Germinal center (tissue), 1 donor: ENCODE measurements around the gene CCDC187.
"Not testable (repeated sequence)": the region's sequence is repeated elsewhere in the genome, so short reads cannot be mapped to it uniquely, and the experiment has no call there.

Experiments used
- DNase-seq: peaks from one replicate; pipeline ENCODE4 v3.0.0; 2012; ENCODE audit warnings: mixed read lengths, low spot score

Gene CCDC187

DNA sequence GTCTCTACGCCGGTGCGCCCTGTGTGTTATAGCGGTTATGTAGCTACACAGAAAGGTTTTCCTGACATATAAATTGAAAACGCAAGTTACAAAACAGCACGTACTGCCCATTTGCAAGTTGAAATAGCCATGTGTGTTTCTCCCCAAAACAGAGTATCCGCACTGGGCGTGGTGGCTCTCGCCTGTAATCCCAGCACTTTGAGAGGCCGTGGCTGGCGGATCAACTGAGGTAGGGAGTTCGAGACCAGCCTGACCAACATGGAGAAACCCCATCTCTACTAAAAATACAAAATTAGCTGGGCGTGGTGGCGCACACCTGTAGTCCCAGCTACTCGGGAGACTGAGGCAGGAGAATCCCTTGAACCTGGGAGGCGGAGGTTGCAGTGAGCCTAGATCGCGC lies 37.3 kb downstream of the CCDC187 start:
- DNase-seq, result not testable (repeated sequence)

DNA sequence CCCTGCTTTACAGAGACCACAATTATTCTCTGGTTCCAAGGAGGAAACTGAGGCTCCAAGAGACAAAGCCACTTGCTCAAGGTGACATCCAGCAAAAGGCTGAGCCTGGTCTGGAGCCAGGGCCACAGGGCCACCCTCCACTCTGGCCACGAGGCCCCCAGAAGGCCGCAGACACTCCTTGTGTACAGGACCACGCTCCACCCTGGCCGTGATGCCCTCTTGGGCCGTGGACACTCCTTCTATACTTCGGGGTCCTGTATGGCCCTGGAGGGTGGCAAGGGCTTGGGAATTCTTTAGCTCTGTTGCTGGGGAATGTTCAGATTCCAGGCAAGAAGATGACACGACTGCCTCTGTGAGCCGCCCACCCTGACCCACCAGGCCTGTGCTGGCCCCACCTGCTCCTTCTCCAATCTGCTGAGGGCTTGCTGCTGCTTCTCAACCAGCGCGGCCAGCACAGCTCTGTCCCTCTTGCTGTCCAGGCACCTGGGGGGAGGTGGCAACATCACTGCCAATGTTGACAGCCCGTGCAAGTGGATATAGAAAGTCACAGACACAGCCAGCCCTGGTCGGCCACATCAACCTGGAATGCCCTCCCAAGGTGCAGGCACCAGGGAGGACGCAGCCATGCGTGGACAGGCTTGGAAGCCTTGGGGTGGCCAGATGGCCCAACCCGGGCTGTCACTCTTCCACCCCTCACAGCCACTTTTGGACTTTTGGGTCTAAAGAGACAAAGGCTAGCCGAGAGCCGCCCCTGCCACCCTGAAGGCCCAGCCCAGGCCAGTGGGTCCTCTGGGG lies 38.1 kb downstream of the CCDC187 start:
- no peak for DNase-seq

DNA sequence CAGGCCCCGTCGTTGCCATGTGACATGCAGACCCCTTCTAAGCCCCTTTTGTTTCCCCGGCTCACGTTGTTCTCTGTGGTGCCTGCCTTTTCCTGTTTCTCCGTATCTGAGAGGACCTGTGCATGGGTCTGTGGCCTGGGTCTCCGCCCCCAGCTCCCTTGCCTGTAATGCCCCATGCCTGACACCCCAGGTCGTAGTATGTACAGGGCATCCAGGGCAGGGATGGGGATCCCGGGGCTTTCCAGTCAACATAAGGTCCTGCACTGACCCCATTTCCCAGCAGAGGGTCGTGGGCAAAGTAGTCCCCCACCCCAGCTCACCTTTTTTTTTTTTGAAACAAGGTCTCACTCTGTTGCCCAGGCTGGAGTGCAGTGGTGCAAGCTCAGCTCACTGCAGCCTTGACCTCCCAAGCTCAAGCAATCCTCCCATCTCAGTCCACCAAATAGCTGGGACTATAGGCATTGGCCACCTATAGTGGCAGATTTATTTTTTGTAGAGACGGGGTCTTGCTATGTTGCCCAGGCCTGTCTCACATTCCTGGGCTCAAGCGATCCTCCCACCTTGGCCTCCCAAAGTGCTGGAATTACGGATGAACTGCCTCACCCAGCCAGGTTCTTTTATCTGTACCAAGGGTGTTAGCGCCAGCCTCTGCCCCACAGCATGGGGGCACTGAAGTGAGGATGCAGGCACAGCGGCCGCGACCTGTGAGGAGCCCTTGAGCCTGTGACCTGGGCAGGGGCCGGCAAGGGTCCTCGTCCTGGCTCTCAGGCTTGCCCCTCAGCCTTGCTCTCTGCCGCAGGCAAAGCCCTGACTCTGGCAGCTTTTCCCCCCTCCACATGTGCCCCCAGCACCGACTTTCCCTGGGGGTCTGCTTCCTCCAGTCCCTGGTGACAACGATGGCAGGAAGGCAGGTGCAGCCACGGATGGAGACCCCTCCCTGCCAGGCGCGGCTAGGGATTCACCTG lies 39.2 kb downstream of the CCDC187 start:
- no peak for DNase-seq

DNA sequence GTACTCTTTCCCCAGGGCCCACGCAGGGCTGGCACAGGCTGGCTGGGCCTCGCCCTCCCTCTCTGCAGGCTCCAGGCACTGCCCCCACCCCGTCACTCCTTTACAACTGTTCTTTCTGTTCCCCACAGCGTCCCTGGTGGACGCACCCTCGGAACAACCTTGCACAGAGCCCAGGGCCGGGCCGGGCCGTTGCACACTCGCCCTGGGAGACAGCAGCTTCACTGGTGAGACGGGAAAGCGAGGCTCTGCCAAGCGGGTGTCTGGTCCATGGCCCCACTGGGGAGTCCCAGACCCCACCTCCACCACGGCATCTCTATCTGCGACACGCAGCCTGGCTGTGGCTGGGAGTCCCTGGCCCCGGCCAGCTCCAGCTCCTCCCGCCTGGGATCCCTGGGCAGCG lies 39.9 kb downstream of the CCDC187 start:
- no peak for DNase-seq

DNA sequence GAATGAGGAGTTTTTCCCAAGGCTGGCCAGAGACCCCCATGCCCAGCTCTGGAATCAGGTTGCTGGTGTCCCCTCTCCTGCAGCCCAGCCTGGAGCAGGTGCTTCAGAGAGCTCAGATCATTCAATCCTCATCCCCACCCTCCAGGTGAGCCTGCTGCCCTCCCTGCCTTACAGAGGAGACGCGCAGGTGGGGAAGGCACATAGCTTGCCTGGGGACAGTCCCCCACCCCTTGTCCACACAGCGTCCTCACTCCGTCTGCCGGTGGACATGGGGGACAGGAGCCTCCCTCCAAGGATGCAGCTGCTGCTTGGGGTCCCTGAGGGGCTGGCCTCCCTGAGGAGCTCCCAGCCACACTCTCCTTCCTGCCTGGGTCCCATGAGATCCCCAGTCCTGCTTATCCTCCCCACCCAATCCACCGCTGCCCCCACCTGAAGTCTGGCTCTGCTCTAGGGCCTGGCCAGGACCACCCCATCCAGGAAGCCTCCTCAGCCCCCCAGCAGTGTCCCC lies 41.2 kb downstream of the CCDC187 start:
- no peak for DNase-seq

DNA sequence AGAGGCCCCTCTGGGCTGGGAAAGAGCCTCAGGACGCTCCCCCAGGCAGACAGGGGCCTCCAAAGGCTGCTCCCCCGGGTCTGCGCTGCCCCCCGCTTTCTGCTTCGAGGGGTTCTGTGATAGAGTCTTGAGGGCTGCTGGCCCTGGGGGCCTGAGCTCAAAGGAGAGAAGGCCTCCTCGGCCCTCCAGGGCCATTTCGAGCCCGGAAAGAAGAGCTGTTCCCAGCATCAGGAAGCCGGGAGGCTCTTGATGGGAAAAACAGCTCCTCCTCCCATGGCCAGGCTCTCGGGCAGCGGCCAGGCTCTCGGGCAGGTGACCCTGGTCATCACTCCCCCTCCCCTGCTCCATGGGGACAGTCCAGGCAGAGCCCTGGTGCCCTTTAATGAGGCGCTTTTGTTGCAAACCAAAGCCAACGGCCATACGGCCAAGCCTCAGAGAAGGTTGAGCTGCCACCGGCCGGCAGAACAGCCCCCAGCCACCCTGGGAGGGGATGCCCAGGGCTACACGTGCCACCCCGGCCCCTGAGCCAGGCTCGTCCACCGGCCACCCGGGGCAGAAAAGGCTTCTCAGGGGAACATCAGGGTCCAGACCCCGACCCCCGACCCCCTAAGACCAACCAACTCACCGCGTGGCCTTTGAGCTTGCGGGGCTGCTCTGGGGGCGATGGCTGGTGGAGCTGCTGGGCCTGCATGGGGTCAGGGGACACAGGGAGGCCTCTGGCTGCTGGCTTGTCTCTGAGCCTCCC lies 42.0 kb downstream of the CCDC187 start:
- DNase-seq, result no peak

DNA sequence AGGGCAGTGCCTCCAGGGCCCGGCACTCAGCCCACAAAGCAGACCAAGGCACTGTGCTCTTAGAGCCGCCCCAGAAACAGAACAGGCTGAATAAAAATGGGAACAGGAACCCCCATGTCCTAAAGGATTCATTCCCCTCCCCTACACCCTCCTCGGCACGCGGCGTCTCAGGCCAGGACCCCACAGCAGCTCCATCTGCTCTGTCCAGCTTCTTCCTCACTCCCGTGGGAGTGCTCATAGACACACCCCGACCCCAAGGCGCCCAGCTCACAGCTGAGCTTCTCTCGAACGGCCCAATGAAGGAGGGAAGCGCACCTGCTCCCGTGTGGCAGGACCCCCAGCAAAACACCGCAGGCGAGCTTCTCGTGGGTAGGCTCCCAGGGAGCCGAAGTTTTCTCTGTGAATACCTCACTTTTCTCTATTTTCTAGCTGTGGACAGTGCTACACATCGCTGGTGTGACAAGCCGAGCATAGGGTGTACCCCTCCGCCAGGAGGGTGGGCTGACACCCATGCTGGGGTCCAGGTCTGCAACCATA lies 42.9 kb downstream of the CCDC187 start:
- DNase-seq, result no peak

DNA sequence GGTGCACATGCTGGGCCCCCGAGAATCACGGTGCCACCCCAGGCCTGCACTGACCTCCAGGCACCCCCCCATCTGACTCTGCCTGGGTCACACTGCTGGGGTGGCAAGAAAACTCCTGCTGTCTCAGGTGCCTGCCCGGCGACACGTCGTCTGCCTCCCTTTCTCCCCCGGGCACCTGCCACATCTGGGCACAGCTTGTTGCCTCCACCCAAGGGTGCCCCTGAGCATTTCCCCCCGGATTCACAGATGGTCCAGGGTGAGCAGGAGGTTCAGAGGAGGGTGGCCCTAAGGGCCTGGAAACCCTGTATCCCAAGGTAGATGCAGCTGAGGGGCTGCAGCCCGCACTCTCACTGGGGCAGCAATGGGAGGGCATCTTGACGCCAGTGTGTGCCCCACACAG lies 43.4 kb downstream of the CCDC187 start:
- DNase-seq, result no peak

DNA sequence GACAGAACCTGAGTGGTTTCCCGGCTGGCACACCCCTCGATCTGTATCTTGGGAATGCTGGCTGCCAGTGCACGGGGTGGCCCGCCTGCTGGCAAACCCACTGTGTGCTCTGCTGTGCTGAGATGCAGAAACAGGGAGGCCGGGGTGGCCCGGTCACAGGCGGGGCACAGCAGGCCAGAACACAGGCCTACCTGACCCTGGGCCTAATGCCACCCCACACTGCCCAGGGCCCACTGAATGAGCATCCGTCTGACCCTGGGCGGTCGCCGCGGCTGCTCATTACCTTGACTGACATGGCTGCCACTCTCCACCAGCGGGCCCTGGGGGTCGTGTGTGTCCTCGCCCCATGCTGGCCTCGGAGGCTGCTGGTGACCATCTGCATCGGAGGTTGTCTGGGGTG lies 44.1 kb downstream of the CCDC187 start:
- no peak for DNase-seq

DNA sequence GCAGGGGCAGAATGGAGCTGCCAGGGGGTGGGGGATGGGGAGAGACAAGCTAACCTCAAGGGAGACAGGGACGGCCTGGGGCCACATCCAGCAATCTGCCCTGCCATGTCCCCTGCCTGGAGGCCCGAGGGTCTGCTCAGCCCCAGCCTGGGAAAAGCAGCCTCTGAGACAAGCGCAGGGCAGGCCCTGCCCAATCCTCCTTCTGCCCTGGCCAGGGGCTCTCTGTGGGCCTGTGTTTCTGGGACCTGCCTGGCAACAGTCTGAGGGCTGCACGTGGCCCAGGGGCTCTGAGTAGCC lies 44.4 kb downstream of the CCDC187 start:
- no peak for DNase-seq

DNA sequence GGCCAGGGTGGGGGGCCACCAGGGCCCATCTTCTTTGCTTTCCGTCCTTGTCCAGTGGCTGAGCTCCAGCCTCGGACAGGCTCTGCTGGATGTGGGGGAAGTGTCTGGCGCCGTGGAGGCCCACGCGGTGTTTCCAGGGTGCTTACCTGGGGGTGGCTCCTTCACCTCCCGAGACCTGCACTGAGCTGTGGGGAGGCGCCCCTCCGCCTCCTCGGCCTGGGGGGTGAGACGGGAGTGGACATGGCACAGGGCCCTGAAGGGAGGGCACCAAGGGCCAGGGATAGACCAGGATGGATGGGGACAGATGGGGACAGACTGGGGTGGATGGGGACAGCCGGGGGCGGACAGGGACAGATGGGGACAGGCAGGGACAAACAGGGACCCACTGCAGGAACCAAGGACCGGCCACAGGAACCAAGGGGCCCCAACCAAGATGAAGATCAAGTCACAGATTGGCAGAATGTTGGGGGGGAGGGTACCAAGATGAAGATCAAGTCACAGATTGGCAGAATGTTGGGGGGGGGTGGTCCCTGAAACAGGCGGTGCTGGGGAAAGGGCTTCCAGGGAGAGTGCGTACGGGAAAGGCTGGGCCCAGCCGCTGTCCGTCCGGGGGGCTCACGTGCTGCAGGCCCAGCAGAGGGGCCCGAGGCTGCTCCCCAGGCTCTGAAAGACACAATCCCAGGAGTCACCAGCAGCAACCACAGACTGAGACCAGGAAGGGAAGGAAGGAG lies 44.9 kb downstream of the CCDC187 start:
- DNase-seq, result no peak

DNA sequence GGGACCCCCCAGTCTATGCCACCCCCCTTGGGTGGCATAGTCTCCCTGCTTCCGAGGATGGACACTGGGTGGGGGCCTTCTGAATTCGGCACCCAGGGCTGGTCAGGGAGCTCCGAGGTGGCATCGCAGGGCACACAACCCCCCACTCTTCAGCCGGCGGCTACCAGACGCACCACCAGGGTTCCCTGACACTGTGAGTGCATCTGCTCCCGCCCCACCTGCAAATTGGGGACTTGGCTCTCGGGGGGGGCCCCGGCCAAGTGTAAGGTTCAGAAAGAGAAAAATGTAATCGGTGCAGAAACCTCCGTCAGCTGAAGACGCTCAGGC lies 45.6 kb downstream of the CCDC187 start:
- DNase-seq, result no peak

DNA sequence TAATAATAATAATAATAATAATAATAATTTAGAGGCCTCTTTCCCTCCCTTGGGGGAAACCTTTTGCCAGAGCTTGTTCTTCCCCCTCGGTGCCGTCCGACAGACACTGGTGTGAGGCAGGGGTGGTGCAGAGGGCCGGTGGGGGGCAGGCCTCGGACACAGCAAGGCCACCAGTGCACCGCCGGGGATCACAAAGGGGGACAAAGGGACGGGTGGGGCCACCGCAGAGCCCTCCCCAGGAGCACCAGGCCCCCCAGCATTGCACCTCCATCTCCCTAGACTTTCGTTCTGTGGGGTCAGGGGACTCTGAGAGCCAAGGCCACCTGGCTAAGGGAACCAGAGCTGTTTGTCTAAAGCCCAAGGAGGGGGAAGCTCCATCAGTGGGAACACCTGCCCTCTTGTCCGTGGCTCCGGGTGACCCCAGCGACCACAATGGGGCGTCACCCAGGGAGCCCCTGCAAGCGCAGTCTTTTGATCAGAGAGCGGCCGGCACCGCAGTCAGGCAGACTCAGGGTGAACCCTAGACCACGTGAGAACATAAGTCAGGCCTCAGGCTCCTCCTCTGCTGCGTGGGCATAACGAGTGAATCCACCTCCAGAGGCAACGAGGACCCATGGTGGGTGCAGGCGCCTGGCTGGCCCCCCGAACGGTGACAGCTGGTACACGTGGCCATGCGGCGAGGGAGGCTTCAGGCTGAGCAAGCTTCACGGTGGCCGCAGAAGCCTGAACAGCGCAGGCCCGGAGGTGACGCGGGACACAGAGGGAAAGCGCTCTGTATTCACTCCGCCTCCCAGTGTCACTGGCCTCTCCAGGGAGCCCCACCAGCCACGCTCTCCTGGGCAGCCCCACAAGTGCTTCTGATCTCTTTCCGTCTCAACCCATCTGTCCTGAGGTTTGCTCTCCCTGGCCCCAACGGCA lies 46.3 kb downstream of the CCDC187 start:
- no peak for DNase-seq

DNA sequence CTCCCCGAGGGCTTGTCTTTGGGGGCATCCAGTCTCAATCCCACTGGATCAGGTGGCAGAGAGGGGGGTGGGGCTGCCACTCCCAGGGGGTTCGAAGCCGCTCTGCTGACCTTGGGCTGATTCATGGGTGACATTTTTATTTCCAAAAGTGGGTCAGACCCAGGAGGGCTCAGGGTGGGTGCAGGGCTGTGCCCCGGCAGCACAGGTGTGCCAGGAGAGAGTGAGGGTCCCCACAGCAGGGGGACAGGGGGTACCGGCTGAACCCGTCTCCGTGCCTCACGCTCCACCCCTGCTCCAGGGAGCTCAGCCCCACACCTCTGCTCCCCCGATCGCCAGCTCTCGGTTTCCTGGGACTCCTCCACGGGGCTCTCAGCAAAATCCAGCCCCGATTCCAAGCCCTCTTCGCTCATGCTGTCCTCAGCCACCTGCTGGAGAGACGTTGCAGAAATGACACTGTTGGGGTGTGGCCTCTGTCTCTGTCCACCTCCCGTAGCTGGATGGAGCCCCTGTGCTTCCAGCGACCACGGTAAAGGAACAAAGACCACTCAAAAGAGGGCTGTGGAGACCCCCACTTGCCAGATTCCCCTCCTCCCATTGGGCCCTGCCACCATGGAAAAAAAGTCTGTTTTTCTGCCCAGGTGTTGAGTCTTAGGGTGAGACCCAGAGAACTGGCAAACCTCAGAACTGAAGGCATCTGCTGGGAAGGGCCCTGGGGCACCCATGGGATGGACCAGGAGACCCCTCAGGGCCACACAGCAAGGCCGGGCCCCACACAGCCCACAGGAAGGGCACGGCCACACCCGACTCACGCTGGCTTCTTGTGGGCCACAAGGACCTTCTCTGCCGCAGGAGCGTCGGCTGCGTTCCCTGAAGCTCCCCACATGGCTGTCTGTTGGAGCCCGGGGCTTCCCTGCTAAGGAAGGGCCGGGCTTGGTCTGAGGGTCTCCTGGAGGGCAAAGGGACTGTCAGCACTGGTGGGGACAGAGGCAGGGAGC lies 47.7 kb downstream of the CCDC187 start:
- no peak for DNase-seq

DNA sequence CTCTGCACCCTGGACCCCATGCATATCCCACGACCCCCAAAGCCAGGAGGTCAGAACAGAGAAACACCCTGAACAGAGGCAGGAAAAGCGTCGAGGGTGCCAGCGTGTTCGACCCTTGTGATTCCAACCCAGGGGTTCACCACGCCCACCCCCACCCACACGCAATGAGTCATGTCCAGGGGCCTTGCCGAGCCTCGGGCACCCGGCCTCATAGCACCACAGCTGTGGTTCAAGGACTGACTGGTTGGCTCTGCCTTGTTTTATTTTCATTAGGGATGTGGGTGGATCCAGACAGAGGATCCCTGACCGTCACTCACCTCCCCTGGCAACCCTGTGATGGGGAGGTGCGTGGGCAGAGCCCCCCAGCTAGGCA lies 48.7 kb downstream of the CCDC187 start:
- no peak for DNase-seq

DNA sequence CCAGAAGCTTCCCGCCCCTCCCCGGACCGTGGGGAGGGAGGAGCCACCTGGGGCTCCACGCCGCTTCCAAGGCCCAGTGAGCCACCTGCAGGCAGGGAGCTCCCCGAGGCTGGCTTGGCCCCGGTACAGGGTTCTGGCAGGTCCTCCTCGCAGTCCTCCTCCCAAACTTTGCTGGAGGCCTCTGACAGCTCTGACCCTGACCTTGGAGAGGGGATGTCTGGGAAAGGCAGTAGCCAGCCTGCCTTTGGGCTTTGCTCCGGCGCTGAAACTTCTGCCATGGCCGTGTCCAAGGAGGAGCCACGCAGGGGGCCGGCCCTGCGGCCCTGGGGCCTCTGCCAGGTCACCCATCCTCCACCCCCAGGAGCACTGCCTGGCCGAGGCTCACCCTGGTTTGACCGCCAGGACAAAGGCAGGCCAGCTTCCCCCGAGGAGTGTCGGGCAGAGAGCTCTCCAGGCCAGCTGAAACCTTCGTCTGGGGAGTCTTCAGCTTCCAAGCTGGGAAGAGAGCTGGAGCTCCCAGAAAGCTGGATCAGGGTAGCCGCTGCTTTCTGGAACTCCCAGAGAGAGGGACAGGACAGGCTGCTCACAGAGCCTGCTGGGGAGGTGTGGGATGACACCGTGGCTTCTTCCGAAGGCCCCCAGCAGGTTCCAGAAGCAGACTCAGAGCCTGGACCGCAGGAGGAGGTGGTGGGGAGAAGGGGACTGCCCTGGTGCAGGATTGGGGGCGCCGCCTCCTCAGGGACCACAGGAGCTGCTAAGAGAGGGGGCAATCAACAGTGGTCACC lies 49.3 kb downstream of the CCDC187 start:
- no peak for DNase-seq

DNA sequence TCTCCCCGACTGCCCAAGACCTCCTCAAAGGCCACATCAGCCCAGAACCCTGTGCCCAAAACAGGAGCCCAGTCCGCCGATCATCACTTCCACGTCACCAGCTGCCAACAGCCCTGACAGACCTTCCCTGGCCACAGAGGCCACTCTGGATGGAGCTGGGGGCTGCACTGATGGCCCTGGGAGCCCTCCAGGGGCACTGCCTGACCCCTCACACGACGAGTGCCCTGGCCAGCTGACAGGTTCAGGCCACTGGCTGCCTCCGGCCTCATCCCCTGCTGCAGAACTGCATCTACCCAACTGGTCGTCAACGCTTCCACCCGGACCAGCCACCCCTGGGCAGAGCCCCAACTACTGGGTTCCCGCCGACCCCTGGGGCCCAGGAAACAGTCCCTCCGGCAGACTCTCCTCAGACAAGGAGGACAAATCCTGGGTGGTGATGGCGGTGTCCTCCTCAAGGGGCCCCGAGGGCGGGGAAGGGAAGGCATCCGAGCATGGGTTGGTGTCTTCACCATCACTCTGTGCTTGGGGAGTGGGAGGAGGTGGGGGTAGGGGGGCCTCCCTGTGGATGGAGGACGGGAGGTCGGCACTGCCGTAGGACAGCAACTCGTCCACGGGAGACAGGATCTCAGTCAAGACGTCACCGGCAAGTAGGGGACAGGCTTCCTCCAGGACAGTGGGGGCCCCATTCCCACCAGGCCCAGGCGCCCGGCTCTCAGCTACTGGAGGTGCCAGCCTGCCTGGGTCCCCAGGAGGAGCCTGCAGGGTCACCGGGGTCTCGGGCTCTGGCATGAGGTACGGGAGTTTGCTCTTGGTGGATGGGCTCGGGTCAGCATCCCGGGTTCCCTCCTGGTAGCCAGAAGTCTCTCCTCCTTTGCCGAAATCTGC lies 50.4 kb downstream of the CCDC187 start:
- DNase-seq, result no peak

DNA sequence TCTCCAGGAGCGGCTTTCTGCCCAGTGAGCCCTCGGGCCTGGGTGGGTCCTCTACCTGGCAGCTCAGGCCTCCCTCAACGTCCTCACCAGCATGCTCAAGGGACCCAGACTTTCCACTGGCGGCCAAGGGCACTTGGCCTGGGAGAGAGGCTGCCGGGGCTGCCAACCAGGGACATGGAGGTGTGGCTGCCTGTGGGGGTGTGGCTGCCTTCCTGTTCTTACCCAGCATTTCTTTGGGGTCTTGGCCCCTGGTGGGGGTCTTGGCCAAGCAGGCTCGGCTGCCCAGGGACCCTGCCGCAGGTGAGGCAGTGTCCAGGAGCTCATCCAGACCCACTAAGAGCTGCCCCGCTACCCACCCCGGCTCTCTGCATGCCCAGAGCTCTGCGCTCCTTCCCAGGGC lies 51.0 kb downstream of the CCDC187 start:
- DNase-seq, result no peak
